HUES48 (cell line): ENCODE measurements around the gene RHD.
"Not testable (repeated sequence)": the region's sequence is repeated elsewhere in the genome, so short reads cannot be mapped to it uniquely, and the experiment has no call there.

ENCODE experiments used
- H3K27ac ChIP-seq: one replicate; pipeline ENCODE4 v1.7.0; 2013; ENCODE audit warnings: low read depth, low read length, inconsistent platforms
- H3K27me3 ChIP-seq: 2 replicates; pipeline ENCODE4 v1.6.1; 2013; ENCODE audit warnings: mild to moderate bottlenecking, low read length; ENCODE audit not compliant: control insufficient read depth, insufficient read depth
- H3K36me3 ChIP-seq: 2 replicates; pipeline ENCODE4 v1.6.1; 2013; ENCODE audit warnings: low read length; ENCODE audit not compliant: control insufficient read depth, insufficient read depth
- H3K4me1 ChIP-seq: 2 replicates; pipeline ENCODE4 v1.6.1; 2013; ENCODE audit warnings: mild to moderate bottlenecking, low read length; ENCODE audit not compliant: control insufficient read depth, insufficient read depth
- H3K4me3 ChIP-seq: 2 replicates; pipeline ENCODE4 v1.5.1; 2013; ENCODE audit warnings: mild to moderate bottlenecking, low read depth, low read length
- H3K9ac ChIP-seq: 2 replicates; pipeline ENCODE4 v1.6.1; 2013; ENCODE audit warnings: mild to moderate bottlenecking, low read depth, low read length, moderate library complexity
- H3K9me3 ChIP-seq: 2 replicates; pipeline ENCODE4 v1.6.1; 2013; ENCODE audit warnings: low read length; ENCODE audit not compliant: control insufficient read depth, insufficient read depth

Gene RHD

DNA sequence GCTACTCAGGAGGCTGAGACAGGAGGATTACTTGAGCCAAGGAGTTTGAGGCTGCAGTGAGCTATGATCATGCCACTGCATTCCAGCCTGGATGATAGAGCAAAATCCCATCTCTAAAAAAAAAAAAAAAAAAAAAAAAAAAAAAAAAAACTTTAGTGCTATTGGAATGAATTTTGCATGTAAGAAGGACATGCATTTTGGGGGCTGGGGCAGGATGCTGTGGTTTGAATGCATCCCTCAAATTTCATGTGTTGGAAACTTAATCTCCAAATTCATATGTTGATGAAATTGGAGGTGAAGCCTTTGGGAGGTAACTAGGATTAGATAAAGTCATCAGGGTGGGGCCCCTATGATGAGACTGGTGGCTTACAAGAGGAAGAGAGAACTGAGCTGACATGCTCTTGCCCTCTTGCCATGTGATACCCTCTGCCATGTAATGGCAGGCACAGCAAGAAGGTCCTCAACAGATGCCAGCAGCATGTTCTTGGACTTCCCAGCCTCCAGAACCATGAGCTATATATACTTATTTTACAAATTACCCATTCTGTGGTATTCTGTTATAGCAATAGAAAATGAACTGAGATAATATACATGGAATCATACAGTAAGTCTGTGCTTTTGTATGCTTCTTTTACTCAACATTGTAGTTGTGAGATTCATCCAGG lies 40.6 kb downstream of the RHD start:
- H3K36me3 ChIP-seq, H3K27ac ChIP-seq, H3K27me3 ChIP-seq, H3K4me1 ChIP-seq, H3K9me3 ChIP-seq, H3K4me3 ChIP-seq, H3K9ac ChIP-seq: not testable (repeated sequence)

- H3K27me3 ChIP-seq, H3K9ac ChIP-seq, H3K36me3 ChIP-seq, H3K4me3 ChIP-seq, H3K27ac ChIP-seq, H3K4me1 ChIP-seq, H3K9me3 ChIP-seq: not testable (repeated sequence)
Observed at GRCh38 chr1:25320314-25320938, 48.1 kb downstream of the RHD start.

DNA sequence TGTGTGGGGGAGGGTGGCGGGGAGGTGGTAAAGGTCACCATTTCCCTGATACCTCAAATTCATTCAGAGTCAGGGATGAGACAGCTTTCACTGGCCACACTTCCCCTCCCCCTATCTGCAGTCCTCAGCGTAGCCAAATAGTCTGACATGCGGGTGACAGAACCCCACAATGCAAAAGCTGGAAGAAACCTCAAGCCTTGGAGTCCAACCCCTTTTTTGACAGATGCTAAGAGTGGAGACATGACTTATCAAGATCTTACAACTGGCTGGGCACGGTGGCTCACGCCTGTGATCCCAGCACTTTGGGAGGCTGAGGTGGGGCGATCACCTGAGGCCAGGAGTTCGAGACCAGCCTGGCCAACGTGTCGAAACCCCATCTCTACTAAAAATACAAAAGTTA lies 49.8 kb downstream of the RHD start:
- H3K4me1 ChIP-seq, H3K9ac ChIP-seq, H3K4me3 ChIP-seq, H3K36me3 ChIP-seq, H3K27me3 ChIP-seq, H3K9me3 ChIP-seq, H3K27ac ChIP-seq: not testable (repeated sequence)

- not testable (repeated sequence) for H3K36me3 ChIP-seq, H3K9me3 ChIP-seq, H3K4me3 ChIP-seq, H3K27ac ChIP-seq, H3K27me3 ChIP-seq, H3K9ac ChIP-seq, H3K4me1 ChIP-seq
Observed at GRCh38 chr1:25324407-25324806, 52.1 kb downstream of the RHD start.

- not testable (repeated sequence) for H3K36me3 ChIP-seq, H3K9ac ChIP-seq, H3K27ac ChIP-seq, H3K4me3 ChIP-seq, H3K9me3 ChIP-seq, H3K4me1 ChIP-seq, H3K27me3 ChIP-seq
Observed at GRCh38 chr1:25327864-25328790, 55.8 kb downstream of the RHD start.

DNA sequence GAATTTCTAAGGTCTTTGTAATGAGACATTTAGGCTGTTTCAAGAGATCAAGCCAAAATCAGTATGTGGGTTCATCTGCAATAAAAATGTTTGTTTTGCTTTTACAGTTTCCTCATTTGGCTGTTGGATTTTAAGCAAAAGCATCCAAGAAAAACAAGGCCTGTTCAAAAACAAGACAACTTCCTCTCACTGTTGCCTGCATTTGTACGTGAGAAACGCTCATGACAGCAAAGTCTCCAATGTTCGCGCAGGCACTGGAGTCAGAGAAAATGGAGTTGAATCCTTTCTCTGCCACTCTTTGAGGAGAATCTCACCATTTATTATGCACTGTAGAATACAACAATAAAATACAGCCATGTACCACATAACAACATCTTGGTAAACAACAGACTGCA lies 56.5 kb downstream of the RHD start:
- H3K27me3 ChIP-seq, H3K27ac ChIP-seq, H3K4me3 ChIP-seq, H3K36me3 ChIP-seq, H3K9me3 ChIP-seq, H3K9ac ChIP-seq, H3K4me1 ChIP-seq: not testable (repeated sequence)

- not testable (repeated sequence) for H3K36me3 ChIP-seq, H3K4me3 ChIP-seq, H3K27ac ChIP-seq, H3K4me1 ChIP-seq, H3K9ac ChIP-seq, H3K9me3 ChIP-seq, H3K27me3 ChIP-seq
Observed at GRCh38 chr1:25329336-25329735, 57.0 kb downstream of the RHD start.

DNA sequence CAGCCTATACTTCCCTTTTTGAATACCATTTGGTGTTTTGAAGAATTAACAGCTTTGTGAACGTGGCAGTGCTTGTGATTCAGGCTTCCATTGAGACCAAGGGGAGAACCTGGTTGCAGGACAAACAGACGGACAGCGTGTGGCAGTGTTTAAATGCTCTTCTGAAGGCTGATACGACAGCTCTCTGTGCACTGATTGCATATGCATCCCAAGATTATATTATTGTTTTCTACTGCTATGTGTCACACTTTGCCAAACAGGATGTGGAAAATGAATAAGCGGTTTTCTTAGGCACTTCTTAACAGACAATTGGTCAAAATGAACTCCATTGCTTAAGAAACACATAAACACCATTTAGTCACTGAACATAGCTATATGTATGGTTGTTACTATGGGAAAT lies 57.6 kb downstream of the RHD start:
- H3K4me1 ChIP-seq, H3K9me3 ChIP-seq, H3K4me3 ChIP-seq, H3K27ac ChIP-seq, H3K9ac ChIP-seq, H3K36me3 ChIP-seq, H3K27me3 ChIP-seq: not testable (repeated sequence)

DNA sequence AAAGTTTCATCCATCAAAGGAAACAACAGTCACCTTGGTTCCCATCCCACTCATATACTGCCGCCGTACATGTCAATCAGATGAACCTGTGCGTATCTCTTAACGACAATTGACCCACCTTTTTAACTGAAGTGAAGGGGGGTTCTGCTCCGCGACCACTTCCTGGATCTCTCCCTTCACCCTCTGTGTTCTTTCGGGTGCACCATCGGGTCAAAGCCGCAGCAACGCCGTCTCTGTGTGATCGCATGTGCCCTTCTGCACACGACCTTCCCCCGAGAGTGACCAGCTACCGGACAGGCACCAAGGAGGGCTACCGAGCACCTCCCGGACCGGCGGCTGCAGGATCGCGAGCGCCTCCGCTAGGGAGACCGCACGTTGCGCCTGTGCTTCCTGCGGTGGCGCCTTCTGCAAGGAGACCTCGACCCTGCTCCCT lies 64.6 kb downstream of the RHD start:
- H3K9ac ChIP-seq, H3K4me1 ChIP-seq, H3K27ac ChIP-seq, H3K36me3 ChIP-seq, H3K27me3 ChIP-seq, H3K9me3 ChIP-seq: not testable (repeated sequence)
- H3K4me3 ChIP-seq: peak overlapping the region; percentile 85

- H3K27ac ChIP-seq: peak overlapping the region; percentile 91
- H3K4me1 ChIP-seq: not testable (repeated sequence)
Observed at GRCh38 chr1:25337483-25338187, 65.3 kb downstream of the RHD start.

More at GRCh38 chr1:25337483-25338187, 65.3 kb downstream of the RHD start:
- peak overlapping the region; percentile 98 for H3K4me3 ChIP-seq
- H3K36me3 ChIP-seq, H3K27me3 ChIP-seq, H3K9me3 ChIP-seq, H3K9ac ChIP-seq: not testable (repeated sequence)
